HEK293T (cell line): ENCODE results near the gene PIAS1.

Experiments
- CTCF ChIA-PET: fragments of 350-600 bp; formaldehyde crosslinking; extraction: SDS; loops from one replicate; lab custom pipeline; 2021; ENCODE audit warnings: antibody characterized with exemption, inconsistent platforms; lab: Yijun Ruan, JAX
- POLR2A ChIA-PET: fragments of 350-600 bp; formaldehyde crosslinking; extraction: SDS; loops from one replicate; lab custom pipeline; 2020; ENCODE audit warnings: antibody characterized with exemption, inconsistent platforms; lab: Yijun Ruan, JAX
- DNase-seq: peaks from one replicate; pipeline ENCODE4 v3.0.0; 2012; ENCODE audit warnings: mixed read lengths; ENCODE audit errors: extremely low spot score
- ARNT ChIP-seq: fragments of 450-650 bp; IDR thresholded peaks from 2 replicates; pipeline ENCODE4 v1.6.1; 2017; ENCODE audit warnings: mild to moderate bottlenecking
- BHLHE40 ChIP-seq: fragments of 450-650 bp; IDR thresholded peaks from 2 replicates; pipeline ENCODE4 v1.6.1; 2016; ENCODE audit warnings: mild to moderate bottlenecking, moderate library complexity, borderline replicate concordance
- CTBP1 ChIP-seq: fragments of 450-650 bp; IDR thresholded peaks from 2 replicates; pipeline ENCODE4 v1.6.1; 2016; ENCODE audit warnings: borderline replicate concordance
- ELF4 ChIP-seq: fragments of 450-650 bp; IDR thresholded peaks from 2 replicates; pipeline ENCODE4 v1.6.1; 2017; ENCODE audit warnings: antibody characterized with exemption
- FOXA1 ChIP-seq: fragments of 450-650 bp; IDR thresholded peaks from 2 replicates; pipeline ENCODE4 v1.6.1; 2016; ENCODE audit warnings: mild to moderate bottlenecking
- FOXK2 ChIP-seq: fragments of 450-650 bp; IDR thresholded peaks from 2 replicates; pipeline ENCODE4 v1.6.1; 2016; ENCODE audit warnings: mild to moderate bottlenecking
- FOXM1 ChIP-seq: fragments of 450-650 bp; IDR thresholded peaks from 2 replicates; pipeline ENCODE4 v1.6.1; 2017; ENCODE audit warnings: mild to moderate bottlenecking, borderline replicate concordance
- HDGF ChIP-seq: fragments of 450-650 bp; IDR thresholded peaks from 2 replicates; pipeline ENCODE4 v1.6.1; 2017; ENCODE audit warnings: antibody characterized with exemption, borderline replicate concordance
- L3MBTL2 ChIP-seq: fragments of 450-650 bp; conservative IDR thresholded peaks from 2 replicates; pipeline ENCODE4 v1.6.1; 2016; ENCODE audit warnings: mild to moderate bottlenecking
- LEF1 ChIP-seq: fragments of 450-650 bp; IDR thresholded peaks from 2 replicates; pipeline ENCODE4 v1.6.1; 2017; ENCODE audit warnings: mild to moderate bottlenecking, borderline replicate concordance
- NFRKB ChIP-seq: fragments of 450-650 bp; IDR thresholded peaks from 2 replicates; pipeline ENCODE4 v1.6.1; 2016; ENCODE audit warnings: mild to moderate bottlenecking, moderate library complexity
- SP1 ChIP-seq: fragments of 450-650 bp; IDR thresholded peaks from 2 replicates; pipeline ENCODE4 v1.6.1; 2017
- SUZ12 ChIP-seq: fragments of 450-650 bp; IDR thresholded peaks from 2 replicates; pipeline ENCODE4 v1.6.1; 2016; ENCODE audit warnings: mild to moderate bottlenecking
- TARDBP ChIP-seq: fragments of 450-650 bp; IDR thresholded peaks from 2 replicates; pipeline ENCODE4 v1.6.1; 2016
- ZNF384 ChIP-seq: fragments of 450-650 bp; IDR thresholded peaks from 2 replicates; pipeline ENCODE4 v1.6.1; 2016
- TF ChIP-seq, protein P1 (sequence below): fragments of 450-650 bp; IDR thresholded peaks from 2 replicates; pipeline ENCODE4 v1.6.1; 2016

The PIAS1 gene

DNA sequence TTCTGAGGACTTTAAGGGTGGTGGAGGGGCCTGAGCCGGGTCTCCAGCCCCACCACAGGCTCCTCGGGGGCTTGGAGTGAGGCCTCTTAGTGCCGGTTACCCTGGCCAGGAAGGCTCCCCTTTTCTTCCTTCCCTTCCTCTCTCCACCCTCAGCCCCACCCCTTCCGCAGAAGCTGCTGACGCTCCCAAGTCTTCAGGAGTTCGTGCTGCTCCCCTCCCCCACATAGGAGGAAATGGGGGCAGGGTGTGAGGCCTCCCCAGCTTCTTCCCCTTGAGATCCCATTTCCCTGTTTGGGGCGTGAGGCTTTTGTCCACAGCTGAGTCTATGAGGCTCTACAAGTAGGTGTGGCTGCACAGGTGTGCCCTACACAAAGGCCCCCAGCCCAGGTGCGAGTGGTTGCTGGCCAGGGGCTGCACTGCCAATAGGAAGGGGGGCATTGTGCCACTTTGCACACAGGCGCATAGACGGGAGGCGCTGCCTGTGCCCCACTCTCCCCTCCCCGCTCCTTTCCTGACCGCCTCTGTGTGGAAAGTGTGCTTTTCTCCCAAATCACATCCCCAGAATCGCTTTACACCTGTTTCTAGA, 151.9 kb downstream of the PIAS1 start:
- POLR2A ChIA-PET, result no interaction called here

DNA sequence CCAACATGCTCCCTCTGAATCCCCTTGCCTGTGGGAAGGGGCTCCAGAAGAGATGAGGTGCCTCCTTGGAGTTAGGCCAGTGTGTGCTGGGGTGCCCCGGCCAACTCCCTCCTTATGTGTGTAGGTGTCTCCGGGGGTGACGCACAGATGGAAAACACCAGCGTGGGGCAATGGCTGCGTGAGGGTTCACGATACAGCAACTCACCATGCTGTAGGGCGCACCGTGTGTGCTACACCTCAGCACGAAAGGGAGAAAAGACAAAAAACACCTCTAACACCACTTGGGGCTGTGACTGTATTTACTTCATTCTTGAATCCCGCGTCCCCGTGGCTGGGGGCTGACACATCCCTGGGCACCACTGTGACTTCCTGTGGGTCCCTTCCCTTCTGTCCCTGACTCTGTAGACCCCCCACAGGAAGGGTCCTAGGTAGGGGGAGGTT, 152.6 kb downstream of the PIAS1 start:
- no peak for DNase-seq
- POLR2A ChIA-PET, result interaction anchor here (0.8 kb wide), 1 partner anchor 9 kb away, joined by 3 read pairs; no protein-coding TSS in a partner anchor
- TF ChIP-seq, protein P1, sequence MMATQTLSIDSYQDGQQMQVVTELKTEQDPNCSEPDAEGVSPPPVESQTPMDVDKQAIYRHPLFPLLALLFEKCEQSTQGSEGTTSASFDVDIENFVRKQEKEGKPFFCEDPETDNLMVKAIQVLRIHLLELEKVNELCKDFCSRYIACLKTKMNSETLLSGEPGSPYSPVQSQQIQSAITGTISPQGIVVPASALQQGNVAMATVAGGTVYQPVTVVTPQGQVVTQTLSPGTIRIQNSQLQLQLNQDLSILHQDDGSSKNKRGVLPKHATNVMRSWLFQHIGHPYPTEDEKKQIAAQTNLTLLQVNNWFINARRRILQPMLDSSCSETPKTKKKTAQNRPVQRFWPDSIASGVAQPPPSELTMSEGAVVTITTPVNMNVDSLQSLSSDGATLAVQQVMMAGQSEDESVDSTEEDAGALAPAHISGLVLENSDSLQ, result no peak
- TF ChIP-seq BHLHE40, result no peak
- no peak for TF ChIP-seq TARDBP
- no peak for TF ChIP-seq SP1
- TF ChIP-seq SUZ12, result no peak
- no peak for TF ChIP-seq LEF1
- no peak for TF ChIP-seq NFRKB
- no peak for TF ChIP-seq FOXK2
- no peak for TF ChIP-seq ZNF384
- TF ChIP-seq HDGF, result no peak
- no peak for TF ChIP-seq ELF4
- TF ChIP-seq FOXM1, result no peak
- no peak for TF ChIP-seq L3MBTL2
- no peak for TF ChIP-seq ARNT
- CTCF ChIA-PET, result no interaction called here

More for the DNA sequence above, 151.9 kb downstream of the PIAS1 start:
- CTCF ChIA-PET, result no interaction called here
- no peak for TF ChIP-seq L3MBTL2
- no peak for TF ChIP-seq BHLHE40
- no peak for TF ChIP-seq ARNT
- TF ChIP-seq SUZ12, result no peak
- TF ChIP-seq CTBP1, result no peak
- no peak for TF ChIP-seq ELF4
- no peak for TF ChIP-seq FOXK2
- no peak for TF ChIP-seq TARDBP
- TF ChIP-seq, protein P1, result no peak
- no peak for TF ChIP-seq SP1
- no peak for TF ChIP-seq ZNF384
- TF ChIP-seq NFRKB, result no peak
- no peak for DNase-seq

DNA sequence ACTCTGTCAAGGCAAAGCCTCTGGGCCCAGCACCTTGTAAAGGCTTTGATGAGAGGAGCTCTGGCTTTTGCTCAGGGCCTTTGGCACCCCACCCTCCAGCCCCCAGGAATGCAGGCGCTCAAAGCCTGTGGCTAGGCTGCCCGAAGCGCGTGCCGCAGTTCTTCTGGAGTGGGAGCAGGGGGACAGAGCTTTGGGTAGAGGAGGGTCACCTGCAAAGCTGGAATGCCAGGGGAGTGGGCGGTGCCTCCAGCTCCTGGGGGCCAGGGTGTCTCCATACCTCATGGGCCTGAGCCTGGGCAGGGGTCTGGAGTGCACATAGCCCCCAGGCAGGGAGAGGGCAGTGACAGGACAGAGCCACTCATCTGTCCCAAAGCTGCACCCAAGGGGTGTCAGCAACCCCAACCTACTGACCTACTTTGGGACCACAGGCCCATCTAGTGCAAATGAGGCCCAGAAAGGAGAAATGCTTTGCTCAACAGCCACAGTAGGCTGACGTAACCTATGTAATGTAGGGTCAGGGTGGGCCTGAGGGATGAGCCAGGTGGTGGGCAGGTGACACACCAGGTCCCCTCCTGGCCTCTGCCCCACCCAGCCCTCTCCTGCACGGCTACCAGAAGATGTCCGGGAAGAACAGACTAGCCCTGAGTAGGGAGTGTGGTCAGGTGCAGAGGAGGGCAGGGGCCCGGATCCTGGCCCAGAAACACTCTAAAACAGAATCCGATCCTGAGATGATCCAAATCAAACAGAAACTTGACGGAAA, 153.2 kb downstream of the PIAS1 start:
- ChIA-PET POLR2A (interaction anchor here (0.8 kb wide), 1 partner anchor 8 kb away, joined by 3 read pairs; no protein-coding TSS in a partner anchor), CTCF (no interaction called here)
- TF ChIP-seq FOXK2, result no peak
- TF ChIP-seq FOXA1, result no peak
- TF ChIP-seq LEF1, result no peak
- no peak for TF ChIP-seq ARNT
- DNase-seq, result no peak

DNA sequence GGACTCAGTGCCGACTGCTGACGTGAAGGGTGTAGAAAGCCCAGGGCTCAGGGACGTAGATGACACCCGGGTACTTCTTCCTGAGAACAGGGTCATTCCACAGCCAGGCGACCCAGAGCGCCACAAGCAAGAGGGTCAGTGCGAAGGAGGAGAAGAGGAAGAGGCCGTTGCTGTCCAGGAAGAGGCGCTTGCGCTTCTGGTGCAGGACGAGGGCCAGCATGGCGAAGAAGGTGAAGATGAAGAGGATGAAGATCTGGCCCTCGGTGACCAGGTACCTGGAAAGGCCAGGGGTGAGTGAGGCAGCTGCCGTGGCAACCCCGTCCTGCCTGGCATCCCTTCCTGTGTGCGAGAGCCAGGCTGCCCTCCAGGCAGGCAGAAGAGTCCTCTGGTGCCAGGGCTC, 154.0 kb downstream of the PIAS1 start:
- POLR2A ChIA-PET, result no interaction called here
- no peak for DNase-seq
- CTCF ChIA-PET, result no interaction called here
- TF ChIP-seq L3MBTL2 (no peak), FOXM1 (no peak)

DNA sequence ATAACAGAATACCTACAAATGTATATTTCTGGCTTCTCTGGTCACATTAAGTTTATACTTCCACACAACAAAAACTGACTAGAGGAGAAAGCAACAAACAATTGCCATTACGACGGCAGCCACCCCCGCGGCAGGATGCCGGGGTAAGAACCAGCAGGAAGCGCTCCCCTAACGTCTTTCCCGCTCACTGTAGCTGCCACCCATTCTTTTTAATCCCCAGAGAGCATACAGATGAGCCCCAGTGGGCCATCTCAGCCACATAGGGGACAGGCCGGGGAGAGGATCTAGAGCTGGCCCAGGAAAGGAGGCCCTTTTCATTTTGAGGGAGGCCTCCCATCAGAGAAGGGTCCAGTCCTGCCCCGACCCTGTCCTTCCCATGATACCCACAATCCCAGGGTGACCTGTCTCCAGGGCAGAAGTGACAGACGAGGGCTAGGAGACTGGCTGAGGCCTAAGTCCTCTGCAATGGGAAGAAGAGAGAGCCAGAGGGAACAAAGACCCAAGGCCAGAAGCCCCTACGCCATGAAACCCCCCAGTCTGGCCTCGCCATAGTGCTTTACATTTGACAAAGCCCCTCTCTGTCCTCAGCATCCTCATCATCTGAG, 154.6 kb downstream of the PIAS1 start:
- ChIA-PET CTCF (no interaction called here), POLR2A (no interaction called here)
- no peak for DNase-seq
- no peak for TF ChIP-seq FOXM1
- TF ChIP-seq ELF4, result no peak
- no peak for TF ChIP-seq L3MBTL2
- TF ChIP-seq, protein P1, result no peak
- no peak for TF ChIP-seq HDGF
- no peak for TF ChIP-seq ZNF384
- TF ChIP-seq FOXK2, result no peak
- TF ChIP-seq ARNT, result no peak
- no peak for TF ChIP-seq NFRKB
- TF ChIP-seq SUZ12, result no peak
- TF ChIP-seq SP1, result no peak
- TF ChIP-seq LEF1, result no peak
- no peak for TF ChIP-seq BHLHE40
- TF ChIP-seq CTBP1, result no peak

DNA sequence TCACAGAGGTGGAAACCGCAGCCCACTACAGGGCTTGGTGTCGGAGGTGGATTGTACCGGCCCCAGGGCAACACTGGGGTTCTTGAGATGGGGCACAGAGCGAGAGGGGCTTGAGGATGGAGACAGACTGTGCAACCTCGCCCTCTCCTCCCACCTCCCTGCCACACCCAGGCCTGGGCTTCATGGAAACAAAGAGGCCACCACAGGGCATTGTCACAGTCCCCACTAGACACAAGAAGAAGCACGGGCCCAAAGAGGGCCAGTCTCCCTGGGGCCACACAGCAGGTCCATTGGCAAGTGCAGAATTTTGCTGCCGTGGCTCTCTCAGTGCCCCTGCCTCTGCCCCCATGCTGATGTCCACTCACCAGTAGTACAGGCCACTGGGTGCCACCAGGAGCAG, 155.2 kb downstream of the PIAS1 start:
- no peak for TF ChIP-seq HDGF
- POLR2A ChIA-PET, result no interaction called here
- DNase-seq, result no peak
- CTCF ChIA-PET, result no interaction called here
